ENCODE measurements around the gene TRAF2.

GRCh38 chr9:136952876-136953770 lies 66.8 kb downstream of the TRAF2 start:
- TF ChIP-seq, protein P1, sequence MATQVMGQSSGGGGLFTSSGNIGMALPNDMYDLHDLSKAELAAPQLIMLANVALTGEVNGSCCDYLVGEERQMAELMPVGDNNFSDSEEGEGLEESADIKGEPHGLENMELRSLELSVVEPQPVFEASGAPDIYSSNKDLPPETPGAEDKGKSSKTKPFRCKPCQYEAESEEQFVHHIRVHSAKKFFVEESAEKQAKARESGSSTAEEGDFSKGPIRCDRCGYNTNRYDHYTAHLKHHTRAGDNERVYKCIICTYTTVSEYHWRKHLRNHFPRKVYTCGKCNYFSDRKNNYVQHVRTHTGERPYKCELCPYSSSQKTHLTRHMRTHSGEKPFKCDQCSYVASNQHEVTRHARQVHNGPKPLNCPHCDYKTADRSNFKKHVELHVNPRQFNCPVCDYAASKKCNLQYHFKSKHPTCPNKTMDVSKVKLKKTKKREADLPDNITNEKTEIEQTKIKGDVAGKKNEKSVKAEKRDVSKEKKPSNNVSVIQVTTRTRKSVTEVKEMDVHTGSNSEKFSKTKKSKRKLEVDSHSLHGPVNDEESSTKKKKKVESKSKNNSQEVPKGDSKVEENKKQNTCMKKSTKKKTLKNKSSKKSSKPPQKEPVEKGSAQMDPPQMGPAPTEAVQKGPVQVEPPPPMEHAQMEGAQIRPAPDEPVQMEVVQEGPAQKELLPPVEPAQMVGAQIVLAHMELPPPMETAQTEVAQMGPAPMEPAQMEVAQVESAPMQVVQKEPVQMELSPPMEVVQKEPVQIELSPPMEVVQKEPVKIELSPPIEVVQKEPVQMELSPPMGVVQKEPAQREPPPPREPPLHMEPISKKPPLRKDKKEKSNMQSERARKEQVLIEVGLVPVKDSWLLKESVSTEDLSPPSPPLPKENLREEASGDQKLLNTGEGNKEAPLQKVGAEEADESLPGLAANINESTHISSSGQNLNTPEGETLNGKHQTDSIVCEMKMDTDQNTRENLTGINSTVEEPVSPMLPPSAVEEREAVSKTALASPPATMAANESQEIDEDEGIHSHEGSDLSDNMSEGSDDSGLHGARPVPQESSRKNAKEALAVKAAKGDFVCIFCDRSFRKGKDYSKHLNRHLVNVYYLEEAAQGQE (IDR thresholded peaks at IDR 0.05; ENCODE audit: low read depth): no peak
- TF ChIP-seq ZBTB7A (IDR thresholded peaks at IDR 0.05; ENCODE audit: low read depth) (no peak), TEAD4 (IDR thresholded peaks at IDR 0.05) (no peak), CEBPB (IDR thresholded peaks at IDR 0.05) (no peak), CREB1 (IDR thresholded peaks at IDR 0.05; ENCODE audit: low read depth) (no peak), EP300 (IDR thresholded peaks at IDR 0.05; ENCODE audit: borderline replicate concordance) (no peak), FOXM1 (IDR thresholded peaks at IDR 0.05; ENCODE audit: borderline replicate concordance, low read depth) (no peak), TAF1 (IDR thresholded peaks at IDR 0.05; ENCODE audit: low read depth) (no peak)
- TF ChIP-seq, protein P2, sequence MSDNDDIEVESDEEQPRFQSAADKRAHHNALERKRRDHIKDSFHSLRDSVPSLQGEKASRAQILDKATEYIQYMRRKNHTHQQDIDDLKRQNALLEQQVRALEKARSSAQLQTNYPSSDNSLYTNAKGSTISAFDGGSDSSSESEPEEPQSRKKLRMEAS (IDR thresholded peaks at IDR 0.05): no peak

Data from Ishikawa (cell line).